DOHH2 (cell line): Measurements from ENCODE around the gene NUF2.

ENCODE experiments used
- H3F3A ChIP-seq: fragments of 200-600 bp; sonication (generic), shearing (Covaris generic); 2 replicates; pipeline ENCODE4 v1.6.0; 2016; ENCODE audit warnings: antibody characterized with exemption, mild to moderate bottlenecking; ENCODE audit not compliant: control insufficient read depth, insufficient read depth
- H3K27ac ChIP-seq: fragments of 200-600 bp; sonication (generic); 2 replicates; pipeline ENCODE4 v1.5.1; 2014; ENCODE audit warnings: low read depth, mild to moderate bottlenecking, low read length, moderate library complexity
- H3K27me3 ChIP-seq: fragments of 200-600 bp; sonication (generic); 2 replicates; pipeline ENCODE4 v1.6.1; 2014; ENCODE audit warnings: mild to moderate bottlenecking, low read length, mixed read lengths; ENCODE audit not compliant: control insufficient read depth
- H3K36me3 ChIP-seq: fragments of 200-600 bp; sonication (generic); 2 replicates; pipeline ENCODE4 v1.6.1; 2014; ENCODE audit warnings: mild to moderate bottlenecking, low read length, moderate library complexity, mixed read lengths; ENCODE audit not compliant: control insufficient read depth
- H3K4me1 ChIP-seq: fragments of 200-600 bp; sonication (generic); 2 replicates; pipeline ENCODE4 v1.6.1; 2014; ENCODE audit warnings: mild to moderate bottlenecking, low read length, mixed read lengths; ENCODE audit not compliant: control insufficient read depth
- H3K4me2 ChIP-seq: fragments of 200-600 bp; sonication (generic); 2 replicates; pipeline ENCODE4 v1.6.0; 2014; ENCODE audit warnings: mild to moderate bottlenecking, low read length, moderate library complexity
- H3K4me3 ChIP-seq: fragments of 200-600 bp; sonication (generic); 2 replicates; pipeline ENCODE4 v1.5.1; 2014; ENCODE audit warnings: mild to moderate bottlenecking, low read length, mixed read lengths
- H3K79me2 ChIP-seq: fragments of 200-600 bp; sonication (generic); 2 replicates; pipeline ENCODE4 v1.6.1; 2014; ENCODE audit warnings: mild to moderate bottlenecking, low read length, mixed read lengths; ENCODE audit not compliant: control insufficient read depth
- H3K9me2 ChIP-seq: fragments of 200-600 bp; sonication (generic); replicated peaks from 2 replicates; pipeline ENCODE4 v1.6.1; 2014; ENCODE audit warnings: mild to moderate bottlenecking, low read length, mixed read lengths; ENCODE audit not compliant: control insufficient read depth
- H3K9me3 ChIP-seq: fragments of 200-600 bp; sonication (generic); 2 replicates; pipeline ENCODE4 v1.6.1; 2014; ENCODE audit warnings: antibody characterized with exemption, low read length, mixed read lengths; ENCODE audit not compliant: control insufficient read depth, insufficient read depth
- H4K20me1 ChIP-seq: fragments of 200-600 bp; sonication (generic); 2 replicates; pipeline ENCODE4 v1.6.0; 2014; ENCODE audit warnings: low read depth, mild to moderate bottlenecking, antibody characterized with exemption, low read length, moderate library complexity; ENCODE audit not compliant: control insufficient read depth, insufficient read depth
- EZH2phosphoT487 ChIP-seq: fragments of 200-600 bp; sonication (generic); IDR thresholded peaks from 2 replicates; pipeline ENCODE4 v1.6.1; 2017; ENCODE audit warnings: borderline replicate concordance, mild to moderate bottlenecking, antibody characterized with exemption, low read length, moderate library complexity, mixed read lengths
- TF ChIP-seq, protein P1 (sequence below): fragments of 200-600 bp; sonication (generic); IDR thresholded peaks from one replicate; pipeline ENCODE4 v1.5.1; 2014; ENCODE audit warnings: antibody characterized with exemption, mild to moderate bottlenecking, low read depth, low read length; ENCODE audit not compliant: poor library complexity, severe bottlenecking

The NUF2 gene

GRCh38 chr1:163321311-163322305 is at the start of gene NUF2:
Gene NUF2 (plus strand): TSS chr1:163321954. CDS start chr1:163326052, 4,098 bp downstream.
- no peaks in the 10 kb centered on the region for H4K20me1 ChIP-seq
- H3K4me3 ChIP-seq, result peak within 1 kb of the TSS; percentile 81
- peak within 1 kb of the TSS; percentile 95 for H3K27ac ChIP-seq
- peaks cover 23% of the 10 kb centered on the region for H3K4me1 ChIP-seq
- no peaks in the 10 kb centered on the region for H3K9me2 ChIP-seq
- TF ChIP-seq, protein P1, sequence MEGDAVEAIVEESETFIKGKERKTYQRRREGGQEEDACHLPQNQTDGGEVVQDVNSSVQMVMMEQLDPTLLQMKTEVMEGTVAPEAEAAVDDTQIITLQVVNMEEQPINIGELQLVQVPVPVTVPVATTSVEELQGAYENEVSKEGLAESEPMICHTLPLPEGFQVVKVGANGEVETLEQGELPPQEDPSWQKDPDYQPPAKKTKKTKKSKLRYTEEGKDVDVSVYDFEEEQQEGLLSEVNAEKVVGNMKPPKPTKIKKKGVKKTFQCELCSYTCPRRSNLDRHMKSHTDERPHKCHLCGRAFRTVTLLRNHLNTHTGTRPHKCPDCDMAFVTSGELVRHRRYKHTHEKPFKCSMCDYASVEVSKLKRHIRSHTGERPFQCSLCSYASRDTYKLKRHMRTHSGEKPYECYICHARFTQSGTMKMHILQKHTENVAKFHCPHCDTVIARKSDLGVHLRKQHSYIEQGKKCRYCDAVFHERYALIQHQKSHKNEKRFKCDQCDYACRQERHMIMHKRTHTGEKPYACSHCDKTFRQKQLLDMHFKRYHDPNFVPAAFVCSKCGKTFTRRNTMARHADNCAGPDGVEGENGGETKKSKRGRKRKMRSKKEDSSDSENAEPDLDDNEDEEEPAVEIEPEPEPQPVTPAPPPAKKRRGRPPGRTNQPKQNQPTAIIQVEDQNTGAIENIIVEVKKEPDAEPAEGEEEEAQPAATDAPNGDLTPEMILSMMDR, result no peak
- TF ChIP-seq EZH2phosphoT487, result no peak
- H3K9me3 ChIP-seq, result no peaks in the 10 kb centered on the region
- peaks cover 63% of the 10 kb centered on the region for H3K79me2 ChIP-seq
- H3K4me2 ChIP-seq, result peak within 1 kb of the TSS; percentile 79
- H3K27me3 ChIP-seq, result no peaks in the 10 kb centered on the region
- peaks cover 75% of the 10 kb centered on the region for H3K36me3 ChIP-seq
- peaks cover 5% of the 10 kb centered on the region for H3F3A ChIP-seq

DNA sequence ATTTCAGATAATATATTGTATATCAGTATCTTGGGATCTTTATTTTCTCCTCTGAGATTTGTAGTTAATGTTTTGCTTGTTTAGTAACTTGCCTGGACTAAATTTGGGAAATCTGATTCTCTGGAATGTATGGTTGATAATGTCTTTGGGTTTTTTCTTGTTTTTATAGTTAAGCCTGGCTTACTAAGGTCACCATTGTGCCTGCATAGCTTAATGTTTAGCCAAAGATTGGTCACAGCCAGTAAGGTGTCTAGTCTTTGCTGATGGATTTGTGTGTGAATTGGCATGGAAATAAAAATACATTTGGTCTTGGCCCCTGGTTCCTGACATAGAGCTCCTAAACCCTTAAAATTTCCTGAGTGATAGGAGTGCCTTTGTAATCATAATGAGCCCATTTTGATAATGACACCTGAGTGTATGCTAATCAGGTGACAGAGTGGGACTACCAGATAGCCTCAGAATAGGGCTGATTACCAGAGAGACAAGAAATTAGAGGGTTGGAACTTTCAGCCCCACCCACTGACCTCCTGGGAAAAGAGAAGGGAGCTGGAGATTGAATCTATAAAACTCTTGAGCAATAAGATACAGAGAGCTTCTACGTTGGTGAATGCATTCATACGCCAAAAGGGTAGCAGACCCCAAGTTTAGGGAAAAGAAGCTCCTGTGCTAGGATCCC is 47.9 kb upstream of the NUF2 start:
- Histone ChIP-seq H3K4me2 (no peak overlapping the region), H3F3A (no peaks in the 10 kb centered on the region), H3K9me3 (no peaks in the 10 kb centered on the region), H3K27ac (no peak overlapping the region), H4K20me1 (no peaks in the 10 kb centered on the region), H3K79me2 (no peaks in the 10 kb centered on the region), H3K36me3 (no peaks in the 10 kb centered on the region), H3K4me1 (no peaks in the 10 kb centered on the region), H3K27me3 (no peaks in the 10 kb centered on the region), H3K4me3 (no peak overlapping the region), H3K9me2 (no peaks in the 10 kb centered on the region)
- TF ChIP-seq EZH2phosphoT487, result no peak
- TF ChIP-seq, protein P1, result no peak

DNA sequence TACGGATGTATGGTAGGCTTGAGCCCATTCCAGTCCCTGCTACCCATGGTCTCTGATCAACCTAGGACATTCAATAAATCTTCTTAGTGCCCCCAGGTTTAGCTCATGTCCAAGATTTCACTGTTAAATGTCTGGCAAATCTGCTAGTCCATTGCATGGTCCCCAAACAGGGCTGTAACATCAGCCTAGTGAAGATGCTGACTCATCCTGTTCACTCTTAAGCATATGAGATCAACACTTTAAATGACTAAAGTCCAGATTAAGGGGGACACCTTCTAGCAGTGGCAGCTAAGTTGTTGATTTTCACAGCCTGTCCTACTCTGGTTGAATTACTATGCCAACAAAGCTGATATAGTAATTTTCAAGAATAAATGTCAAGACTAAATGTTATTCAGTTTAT is 46.5 kb upstream of the NUF2 start:
- Histone ChIP-seq H3K4me3 (no peak overlapping the region), H3F3A (no peaks in the 10 kb centered on the region), H3K9me2 (no peaks in the 10 kb centered on the region), H3K27me3 (no peaks in the 10 kb centered on the region), H3K9me3 (no peaks in the 10 kb centered on the region), H3K4me1 (no peaks in the 10 kb centered on the region), H3K27ac (no peak overlapping the region), H3K79me2 (no peaks in the 10 kb centered on the region), H3K36me3 (no peaks in the 10 kb centered on the region), H3K4me2 (no peak overlapping the region), H4K20me1 (no peaks in the 10 kb centered on the region)
- no peak for TF ChIP-seq EZH2phosphoT487
- TF ChIP-seq, protein P1, result no peak
